ENCODE measurements around the gene LAYN.

Gene LAYN

DNA sequence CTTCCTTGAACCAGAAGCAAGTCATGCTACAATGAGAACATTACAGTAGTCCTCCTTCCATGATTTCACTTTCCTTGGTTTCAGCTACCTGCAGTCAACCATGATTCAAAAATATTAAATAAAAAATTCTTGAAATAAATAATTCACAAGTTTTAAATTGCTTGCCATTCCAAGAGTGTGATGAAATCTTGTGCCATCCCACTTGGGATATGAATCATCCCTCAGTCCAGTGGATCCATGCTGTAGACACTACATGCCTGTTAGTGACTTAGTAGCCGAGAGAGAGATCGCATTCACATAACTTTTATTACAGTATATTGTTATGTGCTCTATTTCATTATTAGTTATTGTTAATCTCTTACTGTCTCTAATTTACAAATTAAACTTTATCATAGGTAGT lies 20.0 kb upstream of the LAYN start:
- TF ChIP-seq, protein P1, sequence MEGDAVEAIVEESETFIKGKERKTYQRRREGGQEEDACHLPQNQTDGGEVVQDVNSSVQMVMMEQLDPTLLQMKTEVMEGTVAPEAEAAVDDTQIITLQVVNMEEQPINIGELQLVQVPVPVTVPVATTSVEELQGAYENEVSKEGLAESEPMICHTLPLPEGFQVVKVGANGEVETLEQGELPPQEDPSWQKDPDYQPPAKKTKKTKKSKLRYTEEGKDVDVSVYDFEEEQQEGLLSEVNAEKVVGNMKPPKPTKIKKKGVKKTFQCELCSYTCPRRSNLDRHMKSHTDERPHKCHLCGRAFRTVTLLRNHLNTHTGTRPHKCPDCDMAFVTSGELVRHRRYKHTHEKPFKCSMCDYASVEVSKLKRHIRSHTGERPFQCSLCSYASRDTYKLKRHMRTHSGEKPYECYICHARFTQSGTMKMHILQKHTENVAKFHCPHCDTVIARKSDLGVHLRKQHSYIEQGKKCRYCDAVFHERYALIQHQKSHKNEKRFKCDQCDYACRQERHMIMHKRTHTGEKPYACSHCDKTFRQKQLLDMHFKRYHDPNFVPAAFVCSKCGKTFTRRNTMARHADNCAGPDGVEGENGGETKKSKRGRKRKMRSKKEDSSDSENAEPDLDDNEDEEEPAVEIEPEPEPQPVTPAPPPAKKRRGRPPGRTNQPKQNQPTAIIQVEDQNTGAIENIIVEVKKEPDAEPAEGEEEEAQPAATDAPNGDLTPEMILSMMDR (IDR thresholded peaks at IDR 0.05; ENCODE audit: borderline replicate concordance, control extremely low read depth, extremely low read depth, insufficient read depth, missing control alignments), result no peak
- in situ Hi-C loops (cut with MboI; ENCODE audit: low sequenced_read_pairs, unreplicated experiment), result no loop called here

DNA sequence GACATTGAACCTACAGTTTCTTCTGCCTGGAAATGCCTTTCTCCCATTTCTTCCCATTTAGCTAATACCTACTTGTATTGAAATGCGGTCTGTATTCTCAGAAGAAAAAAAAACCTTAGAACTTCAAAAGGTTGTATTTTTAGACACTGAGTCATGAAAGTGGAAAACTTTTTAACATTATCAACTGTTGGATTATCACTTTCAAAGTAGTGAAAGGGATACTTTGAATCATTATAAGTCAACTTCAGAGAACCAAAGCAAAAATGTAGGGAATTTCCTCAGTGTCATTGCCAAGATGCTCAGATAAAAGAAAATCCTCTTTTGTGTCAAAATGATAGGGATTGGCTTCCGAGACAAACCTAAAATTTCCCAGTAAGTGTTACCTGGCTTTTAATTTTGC lies 19.4 kb upstream of the LAYN start:
- in situ Hi-C loops (cut with MboI; ENCODE audit: low sequenced_read_pairs, unreplicated experiment), result no loop called here
- DNase-seq (ENCODE audit: low spot score), result no peak
- TF ChIP-seq, protein P1 (IDR thresholded peaks at IDR 0.05; ENCODE audit: borderline replicate concordance, control extremely low read depth, extremely low read depth, insufficient read depth, missing control alignments), result no peak

More for the DNA sequence above, 20.0 kb upstream of the LAYN start:
- DNase-seq (ENCODE audit: low spot score), result no peak

DNA sequence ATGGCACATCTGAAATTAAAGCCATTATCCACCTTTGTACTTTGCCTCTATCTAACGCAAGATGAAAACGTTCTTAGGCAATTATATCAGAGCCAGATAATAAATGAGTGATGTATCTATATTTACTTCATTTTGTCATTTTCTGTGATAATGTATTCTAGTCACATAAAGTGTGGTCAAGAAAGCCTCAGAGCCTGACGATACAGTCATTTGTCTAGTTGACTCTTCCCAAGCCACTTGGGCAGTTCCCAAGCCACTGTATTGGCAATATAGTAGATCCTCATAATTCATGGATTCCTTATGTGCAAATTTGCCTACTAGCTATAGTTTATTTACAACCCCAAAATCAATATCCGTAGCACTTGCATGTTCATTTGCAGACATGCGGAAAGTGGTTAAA lies 18.1 kb upstream of the LAYN start:
- no peak for DNase-seq (ENCODE audit: low spot score)
- TF ChIP-seq, protein P1 (IDR thresholded peaks at IDR 0.05; ENCODE audit: borderline replicate concordance, control extremely low read depth, extremely low read depth, insufficient read depth, missing control alignments), result no peak
- in situ Hi-C loops (cut with MboI; ENCODE audit: low sequenced_read_pairs, unreplicated experiment), result no loop called here

DNA sequence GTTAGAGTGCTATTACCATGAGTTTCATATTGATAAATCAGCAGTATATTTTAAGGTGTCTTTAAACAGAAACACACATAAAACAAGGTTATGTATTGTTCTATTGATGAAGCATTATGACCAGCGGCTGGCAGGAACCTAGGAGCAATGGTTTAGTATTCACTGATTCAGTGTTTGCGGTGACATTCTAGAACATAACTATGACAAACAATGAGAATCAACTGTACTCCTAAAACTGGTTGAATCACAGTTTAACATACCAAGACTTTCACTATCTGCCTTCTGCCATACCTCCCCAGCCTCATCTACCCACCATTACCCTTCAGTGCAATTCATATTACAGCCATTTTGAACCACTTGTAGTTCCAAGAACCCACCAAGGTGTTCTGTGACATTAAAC lies 17.2 kb upstream of the LAYN start:
- TF ChIP-seq, protein P1 (IDR thresholded peaks at IDR 0.05; ENCODE audit: borderline replicate concordance, control extremely low read depth, extremely low read depth, insufficient read depth, missing control alignments), result no peak
- DNase-seq (ENCODE audit: low spot score), result no peak
- in situ Hi-C loops (cut with MboI; ENCODE audit: low sequenced_read_pairs, unreplicated experiment), result no loop called here

DNA sequence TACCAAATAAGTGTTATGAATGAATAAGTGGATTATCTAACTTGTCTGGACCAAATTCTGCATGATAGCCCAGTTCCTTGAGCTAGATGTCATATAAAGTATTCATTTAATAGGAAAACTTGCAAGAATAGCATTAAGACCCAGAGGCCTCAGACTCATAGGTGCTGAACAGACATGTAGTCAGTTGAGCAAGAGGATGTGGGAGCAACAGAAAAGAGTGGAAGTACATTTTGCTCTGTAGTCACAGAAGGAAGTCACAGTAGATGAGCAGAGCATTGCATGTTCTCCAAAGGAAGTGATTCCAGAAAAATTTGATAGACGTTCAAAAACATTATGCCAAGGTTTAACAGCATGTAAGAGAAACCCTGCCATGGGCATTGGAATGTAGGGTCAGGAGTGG lies 16.5 kb upstream of the LAYN start:
- no peak for DNase-seq (ENCODE audit: low spot score)
- TF ChIP-seq, protein P1 (IDR thresholded peaks at IDR 0.05; ENCODE audit: borderline replicate concordance, control extremely low read depth, extremely low read depth, insufficient read depth, missing control alignments), result no peak
- in situ Hi-C loops (cut with MboI; ENCODE audit: low sequenced_read_pairs, unreplicated experiment), result no loop called here

DNA sequence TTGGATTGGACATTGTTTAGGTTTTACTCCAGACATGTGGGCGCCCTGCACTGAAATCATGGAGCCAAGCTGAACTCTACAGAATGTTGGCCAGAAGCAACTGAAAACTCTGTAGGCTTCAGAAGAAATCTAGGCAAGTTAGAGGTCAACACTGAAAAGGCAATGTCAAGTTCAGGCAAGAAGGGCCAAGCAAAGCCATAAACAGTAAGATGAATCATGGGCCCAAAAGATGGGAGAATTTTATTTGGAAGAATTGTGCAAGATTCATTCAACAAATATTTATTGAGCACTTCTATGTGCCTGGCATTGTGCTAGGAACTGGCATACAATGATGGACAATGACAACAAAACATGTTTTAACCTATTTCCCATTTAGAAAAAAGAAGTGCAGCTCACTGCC lies 15.1 kb upstream of the LAYN start:
- DNase-seq (ENCODE audit: low spot score), result no peak
- TF ChIP-seq, protein P1 (IDR thresholded peaks at IDR 0.05; ENCODE audit: borderline replicate concordance, control extremely low read depth, extremely low read depth, insufficient read depth, missing control alignments), result no peak
- in situ Hi-C loops (cut with MboI; ENCODE audit: low sequenced_read_pairs, unreplicated experiment), result no loop called here

DNA sequence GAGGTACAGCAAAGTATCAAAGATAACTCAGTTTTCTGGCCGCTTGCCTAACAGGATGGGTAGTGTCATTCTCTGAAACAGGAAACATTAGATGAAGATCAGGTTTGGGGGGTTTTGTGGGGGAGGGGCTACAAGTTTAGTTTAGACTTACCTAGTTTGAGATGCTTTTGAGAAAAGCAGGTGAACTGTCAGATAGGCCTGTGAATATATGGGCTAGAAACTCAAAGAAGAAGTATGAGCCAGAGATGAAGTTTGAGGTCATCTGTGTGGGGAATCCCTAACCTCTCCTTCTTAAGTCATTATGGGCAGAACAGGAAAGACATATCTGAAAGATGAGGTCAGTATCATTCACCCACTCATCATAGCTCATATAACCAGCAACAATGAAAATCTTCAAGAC lies 14.0 kb upstream of the LAYN start:
- in situ Hi-C loops (cut with MboI; ENCODE audit: low sequenced_read_pairs, unreplicated experiment), result no loop called here
- TF ChIP-seq, protein P1 (IDR thresholded peaks at IDR 0.05; ENCODE audit: borderline replicate concordance, control extremely low read depth, extremely low read depth, insufficient read depth, missing control alignments), result no peak
- peak; percentile 67 for DNase-seq (ENCODE audit: low spot score)
